HG03342 (cell line): ENCODE data around the gene RBMS3.
A peak's percentile ranks its signal among the peaks of the same experiment; 100 is the strongest.
"Not testable (repeated sequence)": the region's sequence is repeated elsewhere in the genome, so short reads cannot be mapped to it uniquely, and the experiment has no call there.

ENCODE experiments used
- ATAC-seq: cut with Tn5 transposase; IDR thresholded peaks from one replicate; pipeline ENCODE4 v1.9.1; 2021; ENCODE audit warnings: mild to moderate bottlenecking, moderate library complexity; ENCODE audit not compliant: unreplicated experiment

The RBMS3 gene

DNA sequence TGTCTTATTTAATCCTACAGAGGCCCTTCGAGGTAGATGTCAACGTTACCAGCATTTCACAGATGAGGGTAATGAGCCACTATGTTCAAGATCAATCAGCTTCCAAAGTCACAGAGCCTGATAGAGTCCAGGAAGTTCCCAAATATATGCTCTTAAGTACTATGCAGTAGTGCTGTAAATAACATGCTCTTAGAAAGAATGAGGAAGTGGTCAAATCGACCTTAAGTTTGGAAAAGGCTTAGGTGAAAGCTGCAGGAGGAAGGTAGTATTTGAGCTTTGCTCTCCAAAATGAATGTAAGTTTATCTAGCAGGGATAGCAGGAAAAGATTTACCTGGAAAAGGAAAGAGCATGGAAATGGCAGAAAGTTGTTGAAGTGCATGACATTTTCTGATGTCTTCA is 234.0 kb downstream of the RBMS3 start:
- no peak for ATAC-seq

DNA sequence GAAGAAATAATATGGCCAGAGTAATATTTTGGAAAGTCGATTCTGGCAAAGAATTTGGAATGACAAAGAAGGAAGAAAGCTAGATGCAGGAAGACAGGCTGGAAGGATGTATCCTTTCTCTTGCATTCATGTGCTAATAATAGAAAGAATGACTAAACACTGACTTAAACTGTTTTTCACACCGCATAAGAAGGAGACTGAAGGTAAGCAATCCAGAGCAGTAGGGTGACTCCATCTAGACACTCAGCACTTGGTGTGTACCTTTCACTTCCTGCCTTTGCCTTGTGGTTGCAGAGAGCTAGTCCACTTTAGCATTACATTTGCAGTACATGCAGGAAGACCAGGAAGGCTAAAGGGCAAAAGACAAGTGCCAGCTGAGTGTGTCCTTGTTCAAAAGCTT is 234.6 kb downstream of the RBMS3 start:
- peak; percentile 76 for ATAC-seq

DNA sequence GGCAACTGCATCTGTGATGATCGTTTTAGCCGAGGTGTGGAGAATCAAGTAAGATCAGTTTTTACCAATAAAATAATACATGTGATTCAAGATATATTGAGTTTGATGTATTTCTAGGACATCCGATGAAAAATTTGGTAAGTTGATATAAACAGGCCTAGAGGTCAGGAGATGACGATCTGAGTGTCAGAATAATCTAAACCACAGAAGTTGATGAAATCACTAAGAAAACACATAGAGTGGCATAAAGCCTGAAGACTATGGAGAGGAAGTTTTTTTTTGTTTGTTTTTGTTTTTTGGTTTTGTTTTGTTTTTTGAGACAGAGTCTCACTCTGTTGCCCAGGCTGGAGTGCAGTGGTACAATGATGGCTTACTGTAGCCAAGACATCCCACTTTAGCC is 235.3 kb downstream of the RBMS3 start:
- ATAC-seq = no peak

DNA sequence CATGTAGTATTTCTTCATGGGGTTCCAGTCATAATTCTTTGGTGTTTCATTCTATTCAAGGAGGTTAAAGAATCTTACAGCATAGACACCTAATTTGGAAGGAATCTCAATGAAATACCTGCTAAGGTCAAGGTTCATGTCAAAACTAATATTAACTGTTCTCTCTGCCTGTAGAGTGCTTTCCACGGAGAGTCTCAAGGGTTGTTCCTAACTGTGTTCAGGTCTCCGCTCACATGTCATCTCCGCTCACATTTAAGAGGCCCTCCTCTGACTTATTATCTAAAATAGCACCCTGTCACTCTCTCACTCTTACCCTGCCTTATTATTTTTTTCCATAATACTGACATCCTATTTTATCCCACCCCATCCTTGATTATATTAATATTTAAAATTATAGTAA is 239.9 kb downstream of the RBMS3 start:
- no peak for ATAC-seq

DNA sequence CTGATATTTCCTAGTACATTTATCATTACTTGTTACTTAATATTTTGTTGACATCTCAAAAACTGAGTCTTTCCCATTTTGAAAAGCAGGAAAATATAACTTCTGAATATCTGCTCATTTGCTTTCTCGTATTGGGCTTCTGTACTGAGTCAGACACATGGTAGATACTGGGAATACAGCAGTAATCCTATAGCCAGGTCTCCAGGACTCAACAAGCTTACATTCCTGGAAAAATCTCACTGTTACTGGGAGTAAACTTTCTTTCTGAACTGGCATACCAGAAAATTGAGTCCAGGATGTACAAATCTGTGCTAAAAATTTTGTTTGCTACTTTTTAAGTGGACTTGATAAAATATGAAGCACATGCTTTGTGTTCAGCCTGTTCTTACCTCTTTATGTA is 240.4 kb downstream of the RBMS3 start:
- ATAC-seq = no peak

DNA sequence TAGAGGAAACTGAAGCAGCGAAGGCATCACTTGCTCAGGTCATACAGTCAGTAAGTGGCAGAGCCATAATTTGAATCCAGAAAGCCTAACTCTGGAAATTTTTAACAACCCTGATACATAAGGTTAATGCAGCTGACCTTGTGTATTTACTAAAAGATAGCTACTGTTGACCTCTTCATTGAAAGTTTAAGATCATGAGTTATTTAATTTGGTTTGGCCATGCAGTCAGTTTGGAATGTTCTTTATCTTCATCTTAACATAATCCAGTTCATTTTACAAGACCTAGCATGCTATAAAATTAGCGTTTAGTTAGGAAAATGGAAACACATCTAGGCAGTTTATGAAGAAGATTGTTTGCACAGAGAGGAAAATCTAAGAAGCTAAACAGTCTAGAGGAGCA is 240.9 kb downstream of the RBMS3 start:
- no peak for ATAC-seq

DNA sequence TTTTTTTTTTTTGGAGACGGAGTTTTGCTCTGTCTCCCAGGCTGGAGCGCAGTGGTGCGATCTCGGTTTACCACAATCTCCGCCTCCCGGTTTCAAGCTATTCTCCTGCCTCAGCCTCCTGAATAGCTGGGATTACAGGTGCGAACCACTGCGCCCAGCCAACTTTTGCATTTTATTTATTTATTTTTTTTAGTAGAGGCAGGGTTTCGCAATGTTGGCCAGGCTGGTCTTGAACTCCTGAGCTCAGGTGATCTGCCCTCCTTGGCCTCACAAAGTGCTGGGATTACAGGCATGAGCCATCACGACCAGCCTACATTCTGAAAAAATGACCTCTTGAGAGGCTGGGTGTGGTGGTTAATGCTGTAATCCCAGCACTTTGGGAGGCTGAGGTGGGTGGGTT is 243.6 kb downstream of the RBMS3 start:
- not testable (repeated sequence) for ATAC-seq

DNA sequence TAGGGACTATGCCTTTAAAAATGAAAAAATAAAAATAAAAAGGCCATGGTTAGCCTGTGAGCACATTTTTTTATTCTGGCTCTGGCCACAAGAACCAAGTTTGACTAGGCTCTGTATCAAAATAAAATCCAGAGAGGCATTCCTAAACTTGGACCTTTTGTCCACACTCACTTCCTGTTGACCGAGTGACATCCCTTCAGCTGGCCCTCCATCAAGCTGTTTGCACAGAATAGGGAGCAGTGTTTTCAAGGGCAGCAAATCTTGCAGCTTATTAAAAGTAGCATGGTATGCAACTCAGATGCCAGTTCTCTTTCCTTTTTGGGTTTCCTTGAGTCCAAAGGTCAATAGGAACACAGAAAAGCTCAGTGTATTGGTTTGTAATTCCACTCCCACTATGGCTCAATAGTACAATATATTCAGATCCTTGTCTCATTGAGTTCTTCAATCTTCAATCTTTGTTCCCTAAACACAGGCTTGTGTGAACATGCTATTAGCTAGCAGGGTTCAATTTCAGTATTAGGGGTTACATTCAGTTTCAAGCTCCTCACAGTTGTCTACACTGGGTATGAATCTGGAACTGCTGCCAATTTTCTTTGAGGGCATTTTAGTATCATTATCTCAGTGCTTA is 244.5 kb downstream of the RBMS3 start:
- no peak for ATAC-seq

DNA sequence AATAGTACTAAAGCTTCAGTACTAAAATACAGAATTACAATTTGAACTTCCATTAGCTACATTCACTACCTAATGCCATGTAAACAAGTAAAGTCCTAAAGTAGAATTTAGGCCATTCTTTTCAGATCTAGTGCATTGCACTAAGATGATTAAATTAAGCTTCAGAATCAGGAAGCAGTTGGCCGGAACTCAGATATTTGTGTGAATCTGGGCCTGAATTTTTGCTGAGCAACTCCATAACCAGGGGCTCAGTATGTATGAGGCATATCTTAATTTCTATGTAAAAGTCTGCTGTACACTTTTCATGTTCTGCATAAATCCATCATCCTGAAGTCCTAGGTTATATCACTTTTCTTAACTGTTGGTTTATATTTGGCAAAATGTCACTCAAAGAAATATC is 246.4 kb downstream of the RBMS3 start:
- no peak for ATAC-seq

DNA sequence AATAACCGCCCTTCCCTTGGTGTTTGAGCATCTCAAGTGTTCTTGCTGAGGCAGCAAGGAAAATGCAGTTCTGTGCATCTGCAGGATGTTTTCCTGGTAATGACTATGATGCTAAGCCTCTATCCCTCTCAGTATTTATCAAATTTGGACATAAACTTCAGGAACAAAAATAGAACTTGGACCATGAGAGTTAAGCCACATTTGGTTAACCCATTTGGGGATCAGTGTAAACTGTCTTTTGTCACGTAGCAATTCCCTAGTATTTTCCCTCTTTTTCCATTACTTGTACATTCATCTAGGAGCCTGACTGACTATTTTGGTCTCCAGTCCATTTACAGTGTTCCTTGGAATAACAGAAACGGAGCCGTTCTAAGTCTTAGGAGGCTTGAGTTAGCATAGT is 250.8 kb downstream of the RBMS3 start:
- no peak for ATAC-seq

DNA sequence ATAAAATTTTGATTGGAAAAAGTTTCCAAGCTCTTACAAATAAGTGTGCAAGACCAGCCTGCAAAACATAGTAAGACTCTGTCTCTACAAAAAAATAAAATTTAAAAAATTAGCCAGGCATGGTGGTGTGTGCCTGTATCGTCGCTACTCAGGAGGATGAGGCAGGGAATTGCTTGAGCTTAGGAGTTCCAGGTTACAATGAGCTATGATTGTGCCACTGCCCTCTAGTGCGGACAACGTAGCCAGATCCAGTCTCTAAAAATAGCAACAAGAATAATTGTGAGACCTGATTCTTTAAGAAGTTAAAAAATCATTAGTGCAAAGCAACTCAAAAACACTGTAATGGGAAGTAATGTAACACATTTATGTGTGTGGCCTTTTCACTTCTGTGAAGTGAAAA is 251.6 kb downstream of the RBMS3 start:
- ATAC-seq = no peak

DNA sequence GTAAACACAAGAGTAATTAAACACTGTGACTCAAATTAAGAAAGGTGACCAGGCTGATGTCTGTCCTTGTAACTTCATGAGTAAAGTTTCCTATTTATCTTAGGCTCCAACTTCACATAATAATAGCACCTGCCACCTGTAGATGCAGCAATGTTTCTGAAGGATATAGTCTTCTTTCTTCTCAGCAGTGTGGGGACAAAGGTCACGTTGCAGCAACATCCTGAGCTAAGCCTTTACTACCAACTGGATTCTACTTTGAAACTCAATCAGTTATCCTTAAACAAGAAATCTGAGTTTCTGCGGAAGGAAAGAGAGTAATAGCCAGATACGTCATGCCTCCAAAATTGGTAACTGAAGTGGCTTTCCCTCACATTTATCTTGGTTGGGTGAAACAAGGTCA is 253.1 kb downstream of the RBMS3 start:
- no peak for ATAC-seq

DNA sequence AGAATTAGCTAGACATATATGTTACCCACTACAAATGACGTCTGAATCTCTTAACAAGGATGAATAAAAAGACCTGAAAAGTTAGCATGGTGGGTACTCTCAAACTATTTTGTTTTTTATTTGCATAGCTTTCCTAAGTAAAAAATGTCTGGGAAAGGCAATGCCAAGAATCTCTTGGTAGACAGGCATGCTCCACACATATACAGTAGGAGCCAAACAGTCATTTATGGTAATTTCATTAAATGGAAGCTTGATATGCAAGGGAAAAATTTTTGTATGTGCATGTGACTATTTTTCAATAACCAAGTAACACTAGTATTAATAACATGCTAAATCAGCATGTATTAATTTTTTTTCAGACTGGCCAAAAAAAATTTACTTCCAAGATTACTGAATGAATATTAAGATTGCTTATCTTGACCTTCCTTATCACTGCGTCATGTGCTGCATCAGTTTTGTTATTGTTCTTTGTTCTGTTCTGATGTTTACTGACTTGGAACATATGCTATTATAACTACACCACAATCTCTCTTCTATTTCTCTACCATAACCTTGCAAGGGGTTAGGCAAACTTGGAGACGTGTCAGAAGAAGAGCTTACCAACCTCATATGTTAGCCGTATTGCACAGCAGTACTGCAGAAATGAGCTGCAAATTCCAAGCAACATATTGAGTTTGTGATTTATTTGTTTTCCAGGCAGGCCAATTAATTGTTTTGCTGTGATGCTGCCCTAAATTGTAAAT is 255.3 kb downstream of the RBMS3 start:
- ATAC-seq = no peak

DNA sequence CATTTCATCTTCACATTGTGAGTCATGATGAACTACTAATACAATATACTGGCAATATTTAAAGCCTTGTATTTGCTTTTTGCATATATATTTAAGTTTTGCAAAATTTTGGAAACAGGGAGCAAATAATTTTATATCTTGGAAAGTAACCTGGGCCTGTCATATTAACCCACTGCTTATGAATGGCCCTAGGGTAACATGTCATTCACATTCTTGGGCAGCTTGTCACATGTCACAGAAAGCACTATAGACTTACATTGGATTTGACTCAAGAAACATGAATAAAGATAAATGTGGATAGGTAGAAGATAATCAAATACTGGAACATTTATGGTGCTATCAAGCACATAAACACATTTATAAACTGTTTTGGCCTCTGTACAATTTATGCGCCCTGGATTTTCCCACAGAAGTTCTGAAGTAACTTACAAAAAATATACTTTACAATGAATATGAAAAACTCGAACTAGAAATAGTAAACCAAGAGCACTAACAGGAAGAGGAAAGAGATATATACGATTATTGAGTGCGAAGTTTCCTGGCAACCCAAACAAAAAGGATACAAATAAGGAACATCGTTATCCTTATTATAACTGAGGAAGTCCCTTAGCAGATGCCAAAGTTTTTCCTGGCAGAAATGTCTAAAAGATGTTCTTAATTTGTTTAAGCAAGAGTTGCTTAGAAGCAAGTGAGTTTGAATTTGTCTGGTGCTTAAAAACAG is 257.2 kb downstream of the RBMS3 start:
- no peak for ATAC-seq

DNA sequence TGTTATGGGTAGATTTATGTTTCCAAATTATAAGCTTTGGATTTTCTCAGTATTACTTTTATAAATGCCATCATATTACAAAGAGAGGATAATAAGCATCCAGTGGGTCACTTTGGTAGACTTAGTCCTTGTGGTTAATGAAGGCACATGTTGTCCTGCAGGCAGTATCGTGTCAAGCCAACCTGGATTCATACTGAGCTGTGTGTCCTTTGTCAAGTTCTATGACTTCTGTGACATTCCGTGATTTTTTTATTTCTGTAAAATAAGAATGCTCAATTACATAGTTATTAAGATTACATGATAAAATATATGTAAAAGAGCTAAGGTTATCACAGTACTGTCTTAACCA is 257.7 kb downstream of the RBMS3 start:
- no peak for ATAC-seq

DNA sequence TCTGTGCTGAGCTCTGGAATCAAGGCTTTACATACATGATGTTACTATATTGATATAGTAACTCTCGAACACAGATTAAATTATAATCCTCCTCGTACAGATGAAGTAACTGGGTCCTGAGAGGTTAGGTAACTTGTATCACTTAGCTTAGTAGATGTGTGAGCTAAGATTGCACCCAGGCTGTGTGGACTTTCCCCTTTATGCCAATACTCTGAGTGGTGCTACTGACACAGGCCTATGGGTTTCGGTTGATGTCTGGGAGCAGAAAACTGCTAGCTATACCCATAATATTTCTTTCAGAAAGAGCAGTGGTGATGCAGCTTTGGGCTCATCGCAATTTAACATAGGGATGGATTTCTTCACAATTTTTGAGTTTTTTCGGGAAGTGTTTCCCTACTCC is 259.7 kb downstream of the RBMS3 start:
- ATAC-seq = no peak

DNA sequence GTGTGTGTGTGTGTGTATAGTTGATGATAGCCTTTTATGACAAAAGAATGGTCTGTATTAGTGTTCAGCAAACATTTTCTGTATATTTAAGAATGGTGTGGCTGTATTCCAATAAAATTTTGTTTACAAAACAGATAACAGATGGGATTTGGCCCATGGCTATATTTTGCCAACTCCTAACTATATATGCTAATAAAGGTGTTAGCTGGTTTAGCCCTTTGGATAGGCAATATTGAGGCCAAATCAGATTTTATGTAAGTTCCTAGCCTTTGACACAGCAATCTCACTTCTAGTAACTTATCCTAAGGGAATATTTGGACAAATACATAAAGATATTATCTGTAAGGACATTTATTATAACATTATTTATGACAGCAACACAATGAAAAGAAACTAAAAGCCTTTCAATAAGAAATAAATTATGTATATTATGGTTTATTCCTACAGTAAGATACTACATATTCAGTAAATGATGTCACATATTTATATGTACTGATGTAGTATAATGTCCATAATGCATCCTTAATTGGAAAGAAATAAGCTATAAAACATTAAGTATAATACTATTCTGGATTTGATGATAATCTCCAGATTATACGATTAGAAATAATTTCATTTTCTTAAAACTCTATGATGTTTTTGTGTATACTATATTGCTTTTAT is 264.0 kb downstream of the RBMS3 start:
- ATAC-seq = no peak

DNA sequence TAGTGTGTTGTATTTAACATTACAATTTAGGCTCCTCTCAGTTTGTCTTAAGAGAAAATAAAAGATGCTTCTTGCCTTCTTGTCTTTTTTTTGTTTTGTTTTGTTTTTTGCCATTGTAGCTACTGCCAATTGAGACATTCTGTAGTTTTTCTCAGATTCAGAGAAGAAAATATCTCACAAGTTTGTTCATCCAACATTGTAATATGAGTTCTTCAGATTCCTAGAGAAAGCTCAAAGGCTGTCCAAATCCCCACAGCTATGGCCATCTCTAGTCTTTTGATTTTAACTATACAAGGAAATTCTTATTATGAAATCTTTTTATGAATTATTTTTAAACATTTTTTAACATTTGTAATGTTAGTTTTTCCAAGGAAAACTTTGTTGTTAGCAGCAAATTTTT is 264.7 kb downstream of the RBMS3 start:
- ATAC-seq = no peak

DNA sequence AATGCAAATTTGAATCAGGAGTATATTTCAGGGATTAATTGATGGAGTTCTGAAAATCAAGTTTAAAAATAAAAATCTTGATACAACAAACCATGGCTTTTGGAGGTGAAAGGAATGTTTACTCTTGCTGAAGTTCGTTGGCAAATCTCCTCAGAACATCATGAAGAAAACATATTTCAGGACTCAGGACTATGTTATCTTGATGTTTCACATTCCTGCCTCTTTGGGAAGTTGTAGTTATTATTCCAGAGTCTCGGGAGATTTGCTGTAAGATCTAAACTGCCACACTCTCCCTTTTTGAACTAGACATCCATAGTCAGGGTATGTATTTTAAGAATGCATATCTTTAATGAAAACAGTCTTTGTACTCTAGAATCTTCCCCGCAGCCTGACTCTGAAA is 271.2 kb downstream of the RBMS3 start:
- no peak for ATAC-seq

DNA sequence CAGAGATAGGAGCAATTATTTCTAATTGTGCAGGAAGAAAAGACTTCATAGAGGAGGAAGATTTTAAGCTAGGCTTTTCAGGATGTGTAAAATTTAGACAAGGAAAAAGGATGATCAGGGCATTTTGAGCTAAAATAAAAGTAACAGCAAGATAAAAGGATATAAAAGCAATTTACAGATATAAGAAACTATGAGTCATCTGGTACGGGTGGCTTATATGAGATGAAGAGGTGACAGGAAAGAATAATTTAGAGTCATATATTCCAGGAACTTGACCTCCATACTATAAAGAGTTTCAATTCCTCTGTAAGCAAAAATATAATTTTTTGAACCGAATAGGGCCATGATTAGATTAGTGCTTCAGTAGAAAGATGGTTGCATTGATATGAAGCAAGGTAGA is 273.7 kb downstream of the RBMS3 start:
- ATAC-seq = no peak

DNA sequence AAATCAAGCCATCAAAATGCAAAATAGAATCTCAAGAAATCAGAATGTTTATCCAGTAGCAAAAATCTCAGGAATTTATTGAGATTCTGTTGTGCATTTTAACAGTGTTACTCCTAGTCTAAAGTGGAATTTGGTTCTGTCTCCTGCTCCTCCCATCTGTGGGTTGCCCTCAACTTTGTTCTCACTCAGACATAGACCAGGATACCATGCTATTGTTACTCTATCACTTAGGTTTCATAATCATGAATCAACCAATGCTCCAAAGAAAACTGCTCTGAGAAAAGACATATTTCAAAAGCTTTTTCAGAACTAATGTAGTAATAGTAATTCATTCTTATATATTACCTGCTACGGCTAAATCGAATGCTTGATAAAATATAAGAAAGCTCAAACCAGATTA is 274.7 kb downstream of the RBMS3 start:
- no peak for ATAC-seq

DNA sequence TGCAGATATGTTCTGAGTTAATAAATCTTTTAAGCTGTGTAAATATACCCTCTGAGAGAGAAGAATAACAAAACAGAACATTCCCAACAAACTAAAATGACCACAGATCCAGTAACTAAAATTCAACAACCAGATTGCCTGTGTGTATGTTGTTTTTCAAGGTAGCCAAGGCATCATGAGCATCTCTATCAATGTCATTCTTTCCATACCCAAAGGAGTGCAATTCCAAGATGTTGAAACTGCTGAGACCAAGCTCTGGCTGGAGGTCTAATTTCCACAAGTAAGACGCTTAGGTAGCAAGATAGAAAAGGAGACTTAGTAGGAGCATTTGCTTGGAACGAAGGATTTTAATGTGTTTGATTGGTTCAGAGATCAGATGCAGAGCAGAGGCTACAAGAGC is 276.3 kb downstream of the RBMS3 start:
- ATAC-seq = no peak
